Measurements from ENCODE around the gene ATXN8OS.
"Not testable (repeated sequence)": the region's sequence is repeated elsewhere in the genome, so short reads cannot be mapped to it uniquely, and the experiment has no call there.

The ATXN8OS gene

GRCh38 chr13:70107498-70108281, at the start of gene ATXN8OS:
Gene ATXN8OS (plus strand): TSS chr13:70107826.
- no peak for DNase-seq

GRCh38 chr13:70080012-70080411, 27.6 kb upstream of the ATXN8OS start:
- no peak for DNase-seq

GRCh38 chr13:70087247-70087646, 20.4 kb upstream of the ATXN8OS start:
- no peak for DNase-seq

GRCh38 chr13:70088926-70089325, 18.7 kb upstream of the ATXN8OS start:
- no peak for DNase-seq

GRCh38 chr13:70090036-70090723, 17.4 kb upstream of the ATXN8OS start:
- DNase-seq, result no peak

- no peak for DNase-seq
Observed at GRCh38 chr13:70098669-70099068, 9.0 kb upstream of the ATXN8OS start.

GRCh38 chr13:70104481-70104880, 3.1 kb upstream of the ATXN8OS start:
- DNase-seq, result no peak

- DNase-seq, result no peak
Observed at GRCh38 chr13:70107125-70107497, 515 bp upstream of the ATXN8OS start.

GRCh38 chr13:70108356-70109105, 905 bp downstream of the ATXN8OS start, which contains the start of gene KLHL1:
Gene KLHL1 (minus strand): TSS chr13:70108452. CDS start chr13:70107699, 753 bp downstream.
- DNase-seq, result no peak

- no peak for DNase-seq
Observed at GRCh38 chr13:70117338-70117905, 9.8 kb downstream of the ATXN8OS start.

GRCh38 chr13:70125693-70126092, 18.1 kb downstream of the ATXN8OS start:
- no peak for DNase-seq

- DNase-seq, result no peak
Observed at GRCh38 chr13:70128098-70128497, 20.5 kb downstream of the ATXN8OS start.

- not testable (repeated sequence) for DNase-seq
Observed at GRCh38 chr13:70142658-70143057, 35.0 kb downstream of the ATXN8OS start.

- DNase-seq, result no peak
Observed at GRCh38 chr13:70162141-70162540, 54.5 kb downstream of the ATXN8OS start.

GRCh38 chr13:70170689-70171088, 63.1 kb downstream of the ATXN8OS start:
- DNase-seq, result no peak

- DNase-seq, result no peak
Observed at GRCh38 chr13:70171151-70171550, 63.5 kb downstream of the ATXN8OS start.

GRCh38 chr13:70172946-70173597, 65.4 kb downstream of the ATXN8OS start:
- DNase-seq, result no peak

GRCh38 chr13:70173598-70173959, 66.0 kb downstream of the ATXN8OS start:
- no peak for DNase-seq

GRCh38 chr13:70178346-70178745, 70.7 kb downstream of the ATXN8OS start:
- DNase-seq, result no peak

Measured in activated gamma-delta T cell treated with Interleukin-2 at 50 U/mL for 16 hours (primary cell).